K562 (cell line): ENCODE data around the gene MYH3. TPM values are rescaled to one million over a fixed set of nuclear protein-coding genes. Genes with fewer than 3 reads are reported as not detected.

Source experiments
- CBFA2T3 ChIP-seq: fragments of 450-650 bp; IDR thresholded peaks from 2 replicates; pipeline ENCODE4 v1.6.1; 2017
- FOXK1 ChIP-seq: sonication (generic); formaldehyde crosslinking; IDR thresholded peaks from 2 replicates; pipeline ENCODE4 v1.8.0; 2022; ENCODE audit warnings: missing genetic modification reagents, mild to moderate bottlenecking, borderline replicate concordance
- GTF2B ChIP-seq: IDR thresholded peaks from 2 replicates; pipeline ENCODE4 v1.6.1; 2011; ENCODE audit not compliant: insufficient read length; ENCODE audit errors: extremely low read depth
- HNRNPLL ChIP-seq: fragments of 200-400 bp; formaldehyde crosslinking; IDR thresholded peaks from 2 replicates; pipeline ENCODE4 v1.6.1; 2017; ENCODE audit warnings: low read length, low read depth, mild to moderate bottlenecking; ENCODE audit not compliant: poor library complexity, severe bottlenecking
- IRF9 ChIP-seq: fragments of 450-650 bp; IDR thresholded peaks from 2 replicates; pipeline ENCODE4 v1.6.1; 2016; ENCODE audit warnings: missing biosample characterization, missing genetic modification characterization
- JUNB ChIP-seq: fragments of 450-650 bp; formaldehyde crosslinking; conservative IDR thresholded peaks from 2 replicates; pipeline ENCODE4 v1.4.0; 2020; ENCODE audit warnings: mild to moderate bottlenecking
- L3MBTL2 ChIP-seq: fragments of 450-650 bp; IDR thresholded peaks from 2 replicates; pipeline ENCODE4 v1.6.1; 2016; ENCODE audit warnings: mild to moderate bottlenecking, moderate library complexity
- POLR2AphosphoS5 ChIP-seq: IDR thresholded peaks from 2 replicates; pipeline ENCODE4 v1.6.1; 2011; ENCODE audit warnings: mild to moderate bottlenecking, low read depth, low read length, moderate library complexity; ENCODE audit not compliant: control insufficient read depth, insufficient read depth
- POLR3A ChIP-seq: IDR thresholded peaks from 2 replicates; pipeline ENCODE4 v1.6.1; 2011; ENCODE audit warnings: borderline replicate concordance, mild to moderate bottlenecking, moderate library complexity; ENCODE audit not compliant: insufficient read length, insufficient read depth; ENCODE audit errors: extremely low read depth
- RB1 ChIP-seq: fragments of 450-650 bp; IDR thresholded peaks from 2 replicates; pipeline ENCODE4 v1.6.1; 2017; ENCODE audit warnings: low read depth, mild to moderate bottlenecking
- RBFOX2 ChIP-seq: fragments of 200-400 bp; formaldehyde crosslinking; IDR thresholded peaks from 2 replicates; pipeline ENCODE4 v1.6.1; 2017; ENCODE audit warnings: low read depth, mild to moderate bottlenecking, low read length, moderate library complexity
- SNRNP70 ChIP-seq: fragments of 200-400 bp; formaldehyde crosslinking; optimal IDR thresholded peaks from 2 replicates; pipeline ENCODE3; 2017; ENCODE audit warnings: low read depth, low read length
- SP2 ChIP-seq: IDR thresholded peaks from 2 replicates; pipeline ENCODE4 v1.6.1; 2011; ENCODE audit warnings: mild to moderate bottlenecking, low read depth, low read length, moderate library complexity; ENCODE audit not compliant: poor library complexity, severe bottlenecking; ENCODE audit errors: extremely low read depth
- SREBF1 ChIP-seq: fragments of 150-350 bp; IDR thresholded peaks from 2 replicates; pipeline ENCODE4 v1.6.1; 2014; ENCODE audit warnings: antibody characterized with exemption, low read depth, low read length, borderline replicate concordance
- TCF7L2 ChIP-seq: fragments of 150-350 bp; IDR thresholded peaks from 2 replicates; pipeline ENCODE4 v1.6.1; 2016; ENCODE audit warnings: low read depth, mild to moderate bottlenecking, low read length, moderate library complexity
- U2AF2 ChIP-seq: fragments of 200-400 bp; formaldehyde crosslinking; optimal IDR thresholded peaks from 2 replicates; pipeline ENCODE3; 2017; ENCODE audit warnings: low read depth, mild to moderate bottlenecking, low read length
- polyA plus RNA-seq, 8 experiments: library from polyadenylated mRNA; depleted of rRNA in 4 of 8; stranded (reverse) in 5 of 8; unstranded in 3 of 8; fragments of >200 nt; fragmentation: Nextera tagmentation in 2 of 8; fragmentation: Illumina TruSeq in 1 of 8; extraction: Ambion mirVana in 2 of 8; extraction: Trizol in 1 of 8; gene quantifications; 2 replicates each; pipeline versions ENCODE4 v1.2.1 to v1.2.3, GENCODE V29; 2011 to 2014; ENCODE audit warnings: inconsistent platforms in 1 of 8, missing spikeins in 1 of 8
- total RNA-seq, 7 experiments: library from RNA; depleted of rRNA in 6 of 7; stranded (reverse); fragments of >200 nt in 6 of 7; fragmentation: Illumina TruSeq in 2 of 7; extraction: Trizol in 2 of 7; gene quantifications; 2 replicates each; pipeline versions ENCODE4 v1.2.1 to v1.2.3, GENCODE V29; 2011 to 2021; ENCODE audit warnings: low replicate concordance in 1 of 7
- TF ChIP-seq, protein P1 (sequence below): fragments of 250-450 bp; sonication (Bioruptor Pico); IDR thresholded peaks from 2 replicates; pipeline ENCODE4 v1.8.0; 2021; ENCODE audit warnings: borderline replicate concordance, mild to moderate bottlenecking, moderate library complexity; ENCODE audit not compliant: poor library complexity, severe bottlenecking
- TF ChIP-seq, protein P2 (sequence below): conservative IDR thresholded peaks from 2 replicates; pipeline ENCODE4 v1.6.1; 2011; ENCODE audit warnings: low read depth, mild to moderate bottlenecking, low read length; ENCODE audit not compliant: control insufficient read depth
- TF ChIP-seq, protein P3 (sequence below): fragments of 250-450 bp; sonication (Bioruptor Pico); IDR thresholded peaks from 2 replicates; pipeline ENCODE4 v1.4.0; 2020; ENCODE audit warnings: mild to moderate bottlenecking, moderate library complexity

The MYH3 gene
- total and polyA plus RNA-seq, 9 of the 15 experiments (the other 6 are each of a cell fraction or from before 2014, with no cell fraction given): 0.24 to 0.75 (median 0.40) TPM; not detected in 1

DNA sequence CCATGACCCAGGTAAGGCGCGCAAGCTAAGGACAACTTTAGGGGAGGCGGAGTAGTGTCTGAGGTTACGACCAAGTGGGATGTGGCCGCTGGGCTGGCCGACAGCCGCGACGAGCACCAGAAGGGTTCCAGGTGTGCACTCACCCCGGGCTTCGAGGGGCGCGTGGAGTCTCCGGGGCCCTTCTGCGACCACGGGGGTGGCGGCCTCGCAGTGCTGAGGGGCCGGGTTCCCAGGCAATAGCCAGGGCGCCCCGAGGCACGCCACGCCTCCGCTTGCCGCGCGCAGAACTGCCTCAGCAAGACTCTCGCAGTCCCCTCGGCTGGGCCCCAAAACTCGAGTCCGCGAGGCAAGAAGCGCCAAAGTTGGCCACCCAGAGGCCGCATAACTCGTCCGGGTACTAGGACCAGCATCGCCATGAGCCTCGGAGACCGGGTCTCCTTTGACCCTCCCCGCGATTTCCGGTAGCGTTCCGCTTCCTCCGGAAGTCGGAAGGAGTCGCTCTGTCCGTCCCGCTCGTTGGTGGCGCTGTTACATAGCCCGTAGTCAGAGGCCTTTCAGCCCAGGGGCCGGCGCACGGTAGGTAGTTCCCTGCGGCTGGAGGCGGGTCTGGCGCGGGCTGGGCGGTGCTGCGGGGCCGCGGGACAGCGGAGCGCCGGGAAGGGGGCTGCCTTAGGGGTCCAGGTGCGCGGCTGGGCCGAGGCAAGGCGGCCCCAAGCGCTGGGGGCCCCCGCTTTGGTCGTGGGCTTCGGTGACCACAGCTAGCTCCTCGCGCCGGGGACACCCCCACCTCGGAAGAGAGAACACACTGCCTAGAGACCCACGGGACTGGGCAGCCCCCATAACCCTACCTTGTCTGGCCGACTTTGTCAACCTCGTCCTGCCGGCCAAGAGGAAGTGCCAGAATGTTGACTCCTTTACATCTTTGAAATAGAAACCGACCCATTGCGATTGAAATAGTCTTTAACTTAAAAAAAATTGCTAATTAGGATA is 40.3 kb upstream of the MYH3 start, which contains the start of the genes ADPRM and SCO1 (continued):
- TF ChIP-seq POLR3A (no peak), SNRNP70 (no peak), RBFOX2 (peak; percentile 95), JUNB (CRISPR knock-in tag) (no peak), IRF9 (no peak), SREBF1 (no peak), FOXK1 (no peak), U2AF2 (no peak), RB1 (peak; percentile 50; the same call in 1 of the 2 replicates), GTF2B (no peak), CBFA2T3 (no peak), L3MBTL2 (no peak; the same call in 1 of the 2 replicates), POLR2AphosphoS5 (peak; percentile 70), TCF7L2 (no peak), HNRNPLL (peak; percentile 90), SP2 (peak; percentile 59)
- TF ChIP-seq, protein P1, sequence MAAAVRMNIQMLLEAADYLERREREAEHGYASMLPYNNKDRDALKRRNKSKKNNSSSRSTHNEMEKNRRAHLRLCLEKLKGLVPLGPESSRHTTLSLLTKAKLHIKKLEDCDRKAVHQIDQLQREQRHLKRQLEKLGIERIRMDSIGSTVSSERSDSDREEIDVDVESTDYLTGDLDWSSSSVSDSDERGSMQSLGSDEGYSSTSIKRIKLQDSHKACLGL: no peak
- TF ChIP-seq, protein P2, sequence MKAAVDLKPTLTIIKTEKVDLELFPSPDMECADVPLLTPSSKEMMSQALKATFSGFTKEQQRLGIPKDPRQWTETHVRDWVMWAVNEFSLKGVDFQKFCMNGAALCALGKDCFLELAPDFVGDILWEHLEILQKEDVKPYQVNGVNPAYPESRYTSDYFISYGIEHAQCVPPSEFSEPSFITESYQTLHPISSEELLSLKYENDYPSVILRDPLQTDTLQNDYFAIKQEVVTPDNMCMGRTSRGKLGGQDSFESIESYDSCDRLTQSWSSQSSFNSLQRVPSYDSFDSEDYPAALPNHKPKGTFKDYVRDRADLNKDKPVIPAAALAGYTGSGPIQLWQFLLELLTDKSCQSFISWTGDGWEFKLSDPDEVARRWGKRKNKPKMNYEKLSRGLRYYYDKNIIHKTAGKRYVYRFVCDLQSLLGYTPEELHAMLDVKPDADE: peak; percentile 40; the same call in 1 of the 2 replicates
- TF ChIP-seq, protein P3, sequence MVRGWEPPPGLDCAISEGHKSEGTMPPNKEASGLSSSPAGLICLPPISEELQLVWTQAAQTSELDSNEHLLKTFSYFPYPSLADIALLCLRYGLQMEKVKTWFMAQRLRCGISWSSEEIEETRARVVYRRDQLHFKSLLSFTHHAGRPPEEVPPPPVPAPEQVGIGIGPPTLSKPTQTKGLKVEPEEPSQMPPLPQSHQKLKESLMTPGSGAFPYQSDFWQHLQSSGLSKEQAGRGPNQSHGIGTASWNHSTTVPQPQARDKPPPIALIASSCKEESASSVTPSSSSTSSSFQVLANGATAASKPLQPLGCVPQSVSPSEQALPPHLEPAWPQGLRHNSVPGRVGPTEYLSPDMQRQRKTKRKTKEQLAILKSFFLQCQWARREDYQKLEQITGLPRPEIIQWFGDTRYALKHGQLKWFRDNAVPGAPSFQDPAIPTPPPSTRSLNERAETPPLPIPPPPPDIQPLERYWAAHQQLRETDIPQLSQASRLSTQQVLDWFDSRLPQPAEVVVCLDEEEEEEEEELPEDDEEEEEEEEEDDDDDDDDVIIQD: no peak
